Muscle layer of duodenum (tissue), 2 donors: ENCODE measurements around the gene KMT2B.
"Not testable (repeated sequence)": the region's sequence is repeated elsewhere in the genome, so short reads cannot be mapped to it uniquely, and the experiment has no call there.

Experiments used
- H3K27ac ChIP-seq: one replicate; pipeline ENCODE4 v1.7.0; 2013; ENCODE audit warnings: mild to moderate bottlenecking, low read length
- H3K27me3 ChIP-seq: one replicate; pipeline ENCODE4 v1.7.0; 2013; ENCODE audit warnings: low read depth, mild to moderate bottlenecking, control low read depth, low read length
- H3K36me3 ChIP-seq, 2 donors: one replicate each; pipeline ENCODE4 v1.7.0; 2013; ENCODE audit warnings: low read length in 2 of 2, control low read depth in 1 of 2, mild to moderate bottlenecking in 1 of 2; ENCODE audit not compliant: insufficient read depth in 2 of 2, control insufficient read depth in 1 of 2
- H3K4me1 ChIP-seq, 2 donors: one replicate each; pipeline ENCODE4 v1.7.0; 2013; ENCODE audit warnings: low read length in 2 of 2, mild to moderate bottlenecking in 2 of 2, control low read depth in 1 of 2, moderate library complexity in 1 of 2; ENCODE audit not compliant: insufficient read depth in 2 of 2, control insufficient read depth in 1 of 2
- H3K4me3 ChIP-seq, 2 donors: one replicate each; pipeline ENCODE4 v1.7.0; 2013; ENCODE audit warnings: low read length in 2 of 2, low read depth in 1 of 2, mild to moderate bottlenecking in 1 of 2
- H3K9me3 ChIP-seq, 2 donors: one replicate each; pipeline ENCODE4 v1.7.0; 2013; ENCODE audit warnings: low read length in 2 of 2, control low read depth in 1 of 2, mild to moderate bottlenecking in 1 of 2; ENCODE audit not compliant: control insufficient read depth in 1 of 2
- donor health status: healthy.

Gene KMT2B

GRCh38 chr19:35722461-35722860 is 4.7 kb downstream of the KMT2B start:
- Histone ChIP-seq H3K9me3 (no peaks in the 10 kb centered on the region), H3K4me1 (peaks cover 7 to 18% of the 10 kb centered on the region in 2 donors), H3K27me3 (no peaks in the 10 kb centered on the region), H3K36me3 (peaks cover 52 to 68% of the 10 kb centered on the region in 2 donors), H3K27ac (no peak overlapping the region), H3K4me3 (no peak overlapping the region)

- H3K27ac ChIP-seq, result no peak overlapping the region
- peaks cover 57 to 73% of the 10 kb centered on the region in 2 donors for H3K36me3 ChIP-seq
- H3K4me3 ChIP-seq, result no peak overlapping the region
- peaks cover 7 to 18% of the 10 kb centered on the region in 2 donors for H3K4me1 ChIP-seq
- no peaks in the 10 kb centered on the region for H3K9me3 ChIP-seq
- no peaks in the 10 kb centered on the region for H3K27me3 ChIP-seq
These were observed 5.1 kb downstream of the KMT2B start for GRCh38 chr19:35722897-35723296.

DNA sequence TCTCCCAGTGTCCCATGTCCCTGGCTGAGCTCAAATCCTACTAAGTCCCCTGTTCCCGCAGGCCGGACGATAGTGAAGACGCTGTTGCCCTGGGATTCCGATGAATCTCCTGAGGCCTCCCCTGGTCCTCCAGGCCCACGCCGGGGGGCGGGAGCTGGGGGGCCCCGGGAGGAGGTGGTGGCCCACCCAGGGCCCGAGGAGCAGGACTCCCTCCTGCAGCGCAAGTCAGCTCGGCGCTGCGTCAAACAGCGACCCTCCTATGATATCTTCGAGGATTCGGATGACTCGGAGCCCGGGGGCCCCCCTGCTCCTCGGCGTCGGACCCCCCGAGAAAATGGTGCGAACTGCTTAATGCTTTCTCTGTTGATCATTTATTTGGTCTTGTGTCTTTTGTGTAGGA is 5.9 kb downstream of the KMT2B start:
- no peak overlapping the region for H3K4me3 ChIP-seq
- H3K27me3 ChIP-seq, result no peaks in the 10 kb centered on the region
- peaks cover 7 to 15% of the 10 kb centered on the region in 2 donors for H3K4me1 ChIP-seq
- no peak overlapping the region for H3K27ac ChIP-seq
- H3K36me3 ChIP-seq, result peaks cover 62 to 81% of the 10 kb centered on the region in 2 donors
- no peaks in the 10 kb centered on the region for H3K9me3 ChIP-seq

DNA sequence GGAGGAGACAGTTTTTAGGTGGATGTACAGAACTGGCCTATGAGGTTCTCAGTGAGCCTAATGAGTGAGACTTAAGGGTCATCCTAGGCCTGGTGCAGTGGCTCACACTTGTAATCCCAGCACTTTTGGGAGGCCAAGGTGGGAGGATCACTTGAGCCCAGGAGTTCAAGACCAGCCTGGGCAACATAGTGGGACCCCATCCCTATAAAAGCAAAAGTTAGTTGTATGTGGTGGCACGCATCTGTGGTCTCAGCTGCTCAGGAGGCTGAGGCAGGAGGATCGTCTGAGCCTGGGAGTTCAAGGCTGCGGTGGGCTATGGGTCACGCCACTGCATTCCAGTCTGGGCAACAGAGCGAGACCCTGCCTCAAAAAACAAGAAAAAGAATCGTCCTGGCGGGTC is 6.3 kb downstream of the KMT2B start:
- H3K4me3 ChIP-seq, H3K27me3 ChIP-seq, H3K27ac ChIP-seq, H3K9me3 ChIP-seq: not testable (repeated sequence)
- Histone ChIP-seq H3K36me3 (peaks cover 66 to 85% of the 10 kb centered on the region in 2 donors), H3K4me1 (peaks cover 4 to 10% of the 10 kb centered on the region in 2 donors)

DNA sequence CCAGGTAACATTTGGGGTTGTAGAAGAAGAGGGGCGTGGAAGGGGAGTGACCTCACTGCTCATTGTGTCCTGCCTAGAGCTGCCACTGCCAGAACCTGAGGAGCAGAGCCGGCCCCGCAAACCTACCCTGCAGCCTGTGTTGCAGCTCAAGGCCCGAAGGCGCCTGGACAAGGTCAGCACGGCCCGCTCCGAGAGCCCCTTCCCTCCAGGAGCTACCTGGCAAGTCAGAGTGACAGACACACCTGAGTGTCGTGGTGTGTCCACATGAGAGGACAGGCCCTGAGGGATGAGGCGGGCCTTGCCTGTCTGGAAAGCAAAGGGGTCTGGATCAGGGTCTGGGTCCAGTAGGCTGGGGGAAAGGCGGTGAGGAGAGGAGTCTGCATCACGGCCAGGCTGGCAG is 6.8 kb downstream of the KMT2B start:
- H3K36me3 ChIP-seq, result peaks cover 70 to 89% of the 10 kb centered on the region in 2 donors

DNA sequence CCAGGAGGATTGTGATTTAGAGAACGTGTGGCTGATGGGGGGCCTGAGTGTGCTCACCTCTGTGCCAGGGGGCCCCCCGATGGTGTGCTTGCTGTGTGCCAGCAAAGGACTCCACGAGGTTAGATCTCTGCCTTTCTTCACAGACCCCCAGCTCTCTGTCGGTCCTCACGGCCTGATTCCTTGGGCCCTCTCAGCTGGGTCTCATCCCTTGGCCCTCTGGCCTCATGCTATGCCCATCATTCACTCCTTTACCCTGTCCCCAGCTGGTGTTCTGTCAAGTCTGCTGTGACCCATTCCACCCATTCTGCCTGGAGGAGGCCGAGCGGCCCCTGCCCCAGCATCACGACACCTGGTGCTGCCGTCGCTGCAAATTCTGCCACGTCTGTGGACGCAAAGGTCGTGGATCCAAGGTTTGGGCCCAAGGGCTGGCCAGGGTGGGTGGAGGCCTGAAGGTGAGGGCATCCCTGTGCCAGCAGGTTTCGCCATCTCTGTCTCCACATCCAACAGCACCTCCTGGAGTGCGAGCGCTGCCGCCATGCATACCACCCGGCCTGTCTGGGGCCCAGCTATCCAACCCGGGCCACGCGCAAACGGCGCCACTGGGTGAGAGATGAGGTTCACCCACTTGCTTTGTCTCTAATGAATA is 7.5 kb downstream of the KMT2B start:
- no peak overlapping the region for H3K4me3 ChIP-seq
- H3K4me1 ChIP-seq, result no peaks in the 10 kb centered on the region
- H3K9me3 ChIP-seq, result no peaks in the 10 kb centered on the region
- H3K27me3 ChIP-seq, result no peaks in the 10 kb centered on the region
- peaks cover 69 to 90% of the 10 kb centered on the region in 2 donors for H3K36me3 ChIP-seq
- H3K27ac ChIP-seq, result no peak overlapping the region

More for the DNA sequence above, 6.8 kb downstream of the KMT2B start:
- no peak overlapping the region for H3K4me3 ChIP-seq
- no peak overlapping the region for H3K27ac ChIP-seq
- peaks cover 0 to 6% of the 10 kb centered on the region in 2 donors for H3K4me1 ChIP-seq
- no peaks in the 10 kb centered on the region for H3K27me3 ChIP-seq
- no peaks in the 10 kb centered on the region for H3K9me3 ChIP-seq

DNA sequence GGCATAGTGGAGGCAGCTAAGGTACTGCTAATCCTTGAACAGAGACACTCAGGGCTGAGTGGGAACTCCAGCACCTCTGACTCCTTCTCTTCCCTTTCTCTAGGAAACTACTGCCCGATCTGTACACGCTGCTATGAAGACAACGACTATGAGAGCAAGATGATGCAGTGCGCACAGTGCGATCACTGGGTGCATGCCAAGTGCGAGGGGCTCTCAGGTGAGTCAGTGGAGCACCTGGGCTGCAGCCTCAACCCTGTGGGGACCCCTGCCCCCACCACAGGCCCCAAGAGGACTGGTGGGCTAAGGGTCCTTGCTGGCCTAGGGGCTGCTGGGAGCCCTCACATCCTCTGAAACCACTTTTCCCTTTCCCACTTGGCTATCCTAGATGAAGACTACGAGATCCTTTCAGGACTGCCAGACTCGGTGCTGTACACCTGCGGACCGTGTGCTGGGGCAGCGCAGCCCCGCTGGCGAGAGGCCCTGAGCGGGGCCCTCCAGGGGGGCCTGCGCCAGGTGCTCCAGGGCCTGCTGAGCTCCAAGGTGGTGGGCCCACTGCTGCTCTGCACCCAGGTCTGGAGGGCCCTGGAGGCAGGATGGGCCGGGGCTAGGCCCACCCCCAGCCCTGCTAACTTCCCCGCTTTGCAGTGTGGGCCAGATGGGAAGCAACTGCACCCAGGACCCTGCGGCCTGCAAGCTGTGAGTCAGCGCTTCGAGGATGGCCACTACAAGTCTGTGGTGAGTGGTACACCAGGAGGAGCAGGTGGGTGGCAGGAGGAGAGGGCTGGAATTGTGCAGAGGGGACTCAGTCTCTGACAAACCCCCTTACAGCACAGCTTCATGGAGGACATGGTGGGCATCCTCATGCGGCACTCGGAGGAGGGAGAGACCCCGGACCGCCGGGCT is 9.5 kb downstream of the KMT2B start:
- no peak overlapping the region for H3K4me3 ChIP-seq
- H3K36me3 ChIP-seq, result peaks cover 78 to 100% of the 10 kb centered on the region in 2 donors
- no peaks in the 10 kb centered on the region for H3K9me3 ChIP-seq
- H3K27ac ChIP-seq, result no peak overlapping the region
- H3K27me3 ChIP-seq, result no peaks in the 10 kb centered on the region
- no peaks in the 10 kb centered on the region for H3K4me1 ChIP-seq

DNA sequence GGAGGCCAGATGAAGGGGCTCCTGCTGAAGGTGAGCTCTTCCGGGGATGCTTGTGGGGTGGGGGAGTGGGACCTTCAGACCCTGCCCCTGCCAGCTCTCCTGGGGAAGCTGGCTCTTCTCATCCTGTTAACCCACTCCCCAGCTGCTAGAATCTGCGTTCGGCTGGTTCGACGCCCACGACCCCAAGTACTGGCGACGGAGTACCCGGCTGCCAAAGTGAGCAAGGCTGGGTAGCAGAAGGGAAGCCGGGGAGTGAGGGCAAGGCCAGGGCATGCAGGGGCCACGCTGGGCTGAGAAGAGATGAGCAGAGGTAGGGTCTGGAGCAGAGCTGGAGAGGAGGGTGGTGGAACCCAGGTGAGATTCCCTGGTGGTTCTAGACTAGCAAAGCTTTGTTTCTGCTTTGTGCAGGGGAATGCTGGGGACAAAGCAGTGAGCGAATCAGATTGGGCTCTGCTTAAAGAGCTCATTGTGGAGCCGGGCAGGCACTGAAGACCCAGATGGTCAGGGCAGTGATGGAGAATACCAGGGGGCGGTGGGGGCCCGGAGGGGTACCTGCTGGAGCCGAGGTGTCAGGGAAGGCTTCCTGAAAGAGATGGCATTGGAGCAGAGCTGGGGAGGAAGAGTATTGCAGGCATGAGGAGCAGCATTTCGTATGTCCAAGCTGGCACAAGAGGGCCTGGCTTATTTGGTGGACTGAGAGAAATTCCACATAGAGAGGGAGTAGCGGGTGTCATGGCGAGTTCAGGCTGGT is 10.3 kb downstream of the KMT2B start:
- Histone ChIP-seq H3K27me3 (no peaks in the 10 kb centered on the region), H3K4me3 (no peak overlapping the region), H3K27ac (no peak overlapping the region), H3K4me1 (no peaks in the 10 kb centered on the region), H3K9me3 (no peaks in the 10 kb centered on the region), H3K36me3 (peaks cover 71 to 99% of the 10 kb centered on the region in 2 donors)

- Histone ChIP-seq H3K27me3 (no peaks in the 10 kb centered on the region), H3K27ac (no peak overlapping the region), H3K9me3 (no peaks in the 10 kb centered on the region), H3K4me1 (no peaks in the 10 kb centered on the region), H3K4me3 (no peak overlapping the region), H3K36me3 (peaks cover 66 to 98% of the 10 kb centered on the region in 2 donors)
These were observed 11.2 kb downstream of the KMT2B start for GRCh38 chr19:35729021-35729420.

DNA sequence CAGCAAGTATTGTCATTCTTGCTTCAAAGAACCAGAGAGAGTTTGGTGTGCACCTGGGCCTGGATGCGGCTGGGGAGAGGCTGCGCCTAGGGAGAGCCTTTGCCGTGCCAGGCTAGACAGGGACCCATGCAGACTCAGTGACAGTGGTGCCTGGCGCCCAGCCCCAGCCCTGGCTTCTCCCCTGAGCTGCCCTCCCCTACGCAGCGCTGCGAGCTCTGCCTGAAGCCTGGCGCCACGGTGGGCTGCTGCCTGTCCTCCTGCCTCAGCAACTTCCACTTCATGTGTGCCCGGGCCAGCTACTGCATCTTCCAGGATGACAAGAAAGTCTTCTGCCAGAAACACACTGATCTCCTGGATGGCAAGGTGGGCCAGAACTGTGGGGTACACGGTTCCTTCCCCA is 12.0 kb downstream of the KMT2B start:
- H3K4me1 ChIP-seq, result no peaks in the 10 kb centered on the region
- peaks cover 66 to 96% of the 10 kb centered on the region in 2 donors for H3K36me3 ChIP-seq
- no peaks in the 10 kb centered on the region for H3K9me3 ChIP-seq
- no peak overlapping the region for H3K27ac ChIP-seq
- H3K27me3 ChIP-seq, result no peaks in the 10 kb centered on the region
- H3K4me3 ChIP-seq, result no peak overlapping the region

DNA sequence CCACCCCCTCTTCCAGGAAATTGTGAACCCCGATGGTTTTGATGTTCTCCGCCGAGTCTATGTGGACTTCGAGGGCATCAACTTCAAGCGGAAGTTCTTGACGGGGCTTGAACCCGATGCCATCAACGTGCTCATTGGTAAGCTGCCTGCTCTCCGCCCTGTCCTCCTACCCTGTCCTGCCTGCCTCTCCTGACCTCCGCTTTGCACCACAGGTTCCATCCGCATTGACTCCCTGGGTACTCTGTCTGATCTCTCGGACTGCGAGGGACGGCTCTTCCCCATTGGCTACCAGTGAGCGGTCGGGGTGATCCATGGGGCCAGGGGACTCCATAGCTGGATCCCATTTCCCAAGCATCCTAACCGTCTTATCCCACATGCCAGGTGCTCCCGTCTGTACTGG is 12.5 kb downstream of the KMT2B start:
- H3K9me3 ChIP-seq, result no peaks in the 10 kb centered on the region
- H3K36me3 ChIP-seq, result peaks cover 65 to 96% of the 10 kb centered on the region in 2 donors
- no peaks in the 10 kb centered on the region for H3K27me3 ChIP-seq
- no peak overlapping the region for H3K4me3 ChIP-seq
- no peaks in the 10 kb centered on the region for H3K4me1 ChIP-seq
- H3K27ac ChIP-seq, result no peak overlapping the region
